Osteoblast (primary cell): ENCODE measurements around the gene SIRT3. TPM values are rescaled to one million over a fixed set of nuclear protein-coding genes. Genes with fewer than 3 reads are reported as not detected.
A peak's percentile ranks its signal among the peaks of the same experiment; 100 is the strongest.

Experiments used
- DNase-seq: peaks from one replicate; pipeline ENCODE4 v3.0.0; 2011; ENCODE audit warnings: low spot score, mixed read lengths; ENCODE audit not compliant: insufficient read length; ENCODE audit errors: missing footprints
- H2AFZ ChIP-seq: 2 replicates; pipeline ENCODE4 v1.6.0; 2011; ENCODE audit warnings: mild to moderate bottlenecking, low read length
- H3K27ac ChIP-seq: 2 replicates; pipeline ENCODE4 v1.5.1; 2011; ENCODE audit warnings: mild to moderate bottlenecking, low read depth, low read length, moderate library complexity
- H3K27me3 ChIP-seq: 2 replicates; pipeline ENCODE4 v1.6.0; 2012; ENCODE audit warnings: mild to moderate bottlenecking, control low read depth, inconsistent platforms, low read length, moderate library complexity; ENCODE audit not compliant: insufficient read depth
- H3K36me3 ChIP-seq: 2 replicates; pipeline ENCODE4 v1.5.1; 2011; ENCODE audit warnings: mild to moderate bottlenecking, low read length, control low read depth, moderate library complexity; ENCODE audit not compliant: insufficient read depth
- H3K4me1 ChIP-seq: 2 replicates; pipeline ENCODE4 v1.5.1; 2011; ENCODE audit warnings: mild to moderate bottlenecking, low read length, control low read depth, moderate library complexity; ENCODE audit not compliant: insufficient read depth
- H3K4me2 ChIP-seq: 2 replicates; pipeline ENCODE4 v1.6.0; 2011; ENCODE audit warnings: mild to moderate bottlenecking, low read length; ENCODE audit not compliant: insufficient read depth
- H3K4me3 ChIP-seq: fragments of 200-600 bp; sonication (generic); 3 replicates; pipeline ENCODE4 v1.5.1; 2012; ENCODE audit warnings: mild to moderate bottlenecking, low read length, inconsistent platforms; ENCODE audit not compliant: insufficient read depth
- H3K79me2 ChIP-seq: 2 replicates; pipeline ENCODE4 v1.6.0; 2012; ENCODE audit warnings: mild to moderate bottlenecking, low read length, control low read depth, inconsistent platforms; ENCODE audit not compliant: insufficient read depth
- H3K9me3 ChIP-seq: 2 replicates; pipeline ENCODE4 v1.5.1; 2011; ENCODE audit warnings: low read depth, low read length, control low read depth
- H4K20me1 ChIP-seq: 2 replicates; pipeline ENCODE4 v1.6.0; 2012; ENCODE audit warnings: mild to moderate bottlenecking, low read length, control low read depth; ENCODE audit not compliant: insufficient read depth
- total RNA-seq: library from RNA; depleted of rRNA; stranded (reverse); fragments of >200 nt; gene quantifications from 2 replicates; pipeline ENCODE4 v1.2.3, GENCODE V29; 2012
- TF ChIP-seq, protein P1 (sequence below): IDR thresholded peaks from 2 replicates; pipeline ENCODE4 v1.5.1; 2011; ENCODE audit warnings: mild to moderate bottlenecking, low read depth, low read length, moderate library complexity; ENCODE audit errors: extremely low read depth

The SIRT3 gene
- total RNA-seq, 1 donor = 11.2 TPM

- peaks cover 33% of the 10 kb centered on the region for H3K4me1 ChIP-seq
- TF ChIP-seq, protein P1, sequence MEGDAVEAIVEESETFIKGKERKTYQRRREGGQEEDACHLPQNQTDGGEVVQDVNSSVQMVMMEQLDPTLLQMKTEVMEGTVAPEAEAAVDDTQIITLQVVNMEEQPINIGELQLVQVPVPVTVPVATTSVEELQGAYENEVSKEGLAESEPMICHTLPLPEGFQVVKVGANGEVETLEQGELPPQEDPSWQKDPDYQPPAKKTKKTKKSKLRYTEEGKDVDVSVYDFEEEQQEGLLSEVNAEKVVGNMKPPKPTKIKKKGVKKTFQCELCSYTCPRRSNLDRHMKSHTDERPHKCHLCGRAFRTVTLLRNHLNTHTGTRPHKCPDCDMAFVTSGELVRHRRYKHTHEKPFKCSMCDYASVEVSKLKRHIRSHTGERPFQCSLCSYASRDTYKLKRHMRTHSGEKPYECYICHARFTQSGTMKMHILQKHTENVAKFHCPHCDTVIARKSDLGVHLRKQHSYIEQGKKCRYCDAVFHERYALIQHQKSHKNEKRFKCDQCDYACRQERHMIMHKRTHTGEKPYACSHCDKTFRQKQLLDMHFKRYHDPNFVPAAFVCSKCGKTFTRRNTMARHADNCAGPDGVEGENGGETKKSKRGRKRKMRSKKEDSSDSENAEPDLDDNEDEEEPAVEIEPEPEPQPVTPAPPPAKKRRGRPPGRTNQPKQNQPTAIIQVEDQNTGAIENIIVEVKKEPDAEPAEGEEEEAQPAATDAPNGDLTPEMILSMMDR = no peak
- H3K36me3 ChIP-seq = peaks cover 55% of the 10 kb centered on the region
Observed at GRCh38 chr11:206526-207207, 29.5 kb downstream of the SIRT3 start.

DNA sequence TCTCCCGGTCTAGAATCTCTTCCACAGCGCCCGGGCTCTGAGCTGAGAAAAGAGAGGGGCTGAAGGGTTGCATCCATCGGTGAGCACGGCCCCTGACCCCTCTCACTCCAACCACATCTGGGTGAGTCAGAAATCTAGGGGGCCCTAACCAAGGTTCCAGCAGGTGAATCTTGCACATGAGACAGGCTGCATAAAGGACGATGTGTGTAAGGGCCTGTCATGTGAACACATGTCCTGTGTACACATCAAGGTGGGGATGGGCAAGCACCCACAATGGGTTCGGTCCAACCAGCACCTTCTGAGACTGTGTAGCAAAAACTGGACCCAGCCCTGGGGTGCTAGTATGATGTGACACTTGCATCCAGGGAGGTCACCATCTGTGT, 30.1 kb downstream of the SIRT3 start:
- H3K4me1 ChIP-seq = peaks cover 31% of the 10 kb centered on the region
- TF ChIP-seq, protein P1 = no peak
- peaks cover 76% of the 10 kb centered on the region for H3K79me2 ChIP-seq

More at GRCh38 chr11:206526-207207, 29.5 kb downstream of the SIRT3 start:
- peak overlapping the region; percentile 90 for H3K4me2 ChIP-seq
- DNase-seq = peak; percentile 95
- H3K79me2 ChIP-seq = peaks cover 83% of the 10 kb centered on the region
- peak overlapping the region; percentile 99 for H3K4me3 ChIP-seq
- H2AFZ ChIP-seq = peak overlapping the region; percentile 53
- H3K9me3 ChIP-seq = no peaks in the 10 kb centered on the region
- H4K20me1 ChIP-seq = peaks cover 72% of the 10 kb centered on the region
- H3K27me3 ChIP-seq = no peaks in the 10 kb centered on the region
- peak overlapping the region; percentile 99 for H3K27ac ChIP-seq

GRCh38 chr11:205221-206001, 30.7 kb downstream of the SIRT3 start:
- TF ChIP-seq, protein P1 = no peak
- Histone ChIP-seq H3K36me3 (peaks cover 48% of the 10 kb centered on the region), H3K27ac (peak overlapping the region; percentile 99), H3K4me2 (peak overlapping the region; percentile 90), H3K9me3 (no peaks in the 10 kb centered on the region), H3K4me3 (peak overlapping the region; percentile 99), H2AFZ (no peak overlapping the region), H3K79me2 (peaks cover 70% of the 10 kb centered on the region), H3K27me3 (no peaks in the 10 kb centered on the region), H3K4me1 (peaks cover 26% of the 10 kb centered on the region), H4K20me1 (peaks cover 62% of the 10 kb centered on the region)
- peak; percentile 65 for DNase-seq

More for the DNA sequence above, 30.1 kb downstream of the SIRT3 start:
- Histone ChIP-seq H2AFZ (no peak overlapping the region), H3K27ac (peak overlapping the region; percentile 99), H3K27me3 (no peaks in the 10 kb centered on the region), H3K9me3 (no peaks in the 10 kb centered on the region), H3K4me3 (peak overlapping the region; percentile 99), H3K4me2 (peak overlapping the region; percentile 90), H3K36me3 (peaks cover 50% of the 10 kb centered on the region), H4K20me1 (peaks cover 67% of the 10 kb centered on the region)
- DNase-seq = peak; percentile 88

- H4K20me1 ChIP-seq = peaks cover 58% of the 10 kb centered on the region
- H3K79me2 ChIP-seq = peaks cover 62% of the 10 kb centered on the region
- peaks cover 18% of the 10 kb centered on the region for H3K4me1 ChIP-seq
- H3K27me3 ChIP-seq = no peaks in the 10 kb centered on the region
- peaks cover 40% of the 10 kb centered on the region for H3K36me3 ChIP-seq
- H3K9me3 ChIP-seq = no peaks in the 10 kb centered on the region
- H3K4me3 ChIP-seq = no peak overlapping the region
- peak; percentile 42 for DNase-seq
- no peak overlapping the region for H3K4me2 ChIP-seq
- TF ChIP-seq, protein P1 = no peak
- no peak overlapping the region for H2AFZ ChIP-seq
- peak overlapping the region; percentile 46 for H3K27ac ChIP-seq
Observed at GRCh38 chr11:204587-205109, 31.5 kb downstream of the SIRT3 start.
